HG03045 (cell line): ENCODE data around the gene ACCSL.

Experiments used
- ATAC-seq: cut with Tn5 transposase; IDR thresholded peaks from one replicate; pipeline ENCODE4 v1.9.1; 2021; ENCODE audit warnings: mild to moderate bottlenecking, moderate library complexity; ENCODE audit not compliant: unreplicated experiment

Gene ACCSL

DNA sequence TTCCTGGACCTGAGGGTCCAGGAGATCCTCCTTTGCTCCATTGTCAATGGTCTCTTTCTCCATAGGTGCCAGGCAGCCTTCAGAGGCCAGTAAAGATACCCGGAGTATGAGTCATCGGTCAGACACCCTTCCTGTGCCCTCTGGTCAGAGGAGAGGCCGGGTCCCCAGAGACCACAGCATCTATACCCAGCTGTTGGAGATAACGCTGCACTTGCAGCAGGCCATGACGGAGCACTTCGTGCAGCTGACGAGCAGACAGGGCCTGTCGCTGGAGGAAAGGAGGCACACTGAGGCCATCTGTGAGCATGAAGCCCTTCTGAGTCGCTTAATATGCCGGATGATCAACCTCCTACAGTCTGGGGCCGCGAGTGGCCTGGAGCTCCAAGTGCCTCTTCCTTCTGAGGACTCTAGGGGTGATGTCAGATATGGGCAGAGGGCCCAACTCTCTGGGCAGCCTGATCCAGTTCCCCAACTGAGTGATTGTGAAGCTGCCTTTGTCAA is at the start of gene ACCSL:
Gene ACCSL, plus strand, starts transcription at position 51 of the 501 bp plus-strand sequence. Its CDS starts 56 bp downstream, at position 107.
- no peak for ATAC-seq

DNA sequence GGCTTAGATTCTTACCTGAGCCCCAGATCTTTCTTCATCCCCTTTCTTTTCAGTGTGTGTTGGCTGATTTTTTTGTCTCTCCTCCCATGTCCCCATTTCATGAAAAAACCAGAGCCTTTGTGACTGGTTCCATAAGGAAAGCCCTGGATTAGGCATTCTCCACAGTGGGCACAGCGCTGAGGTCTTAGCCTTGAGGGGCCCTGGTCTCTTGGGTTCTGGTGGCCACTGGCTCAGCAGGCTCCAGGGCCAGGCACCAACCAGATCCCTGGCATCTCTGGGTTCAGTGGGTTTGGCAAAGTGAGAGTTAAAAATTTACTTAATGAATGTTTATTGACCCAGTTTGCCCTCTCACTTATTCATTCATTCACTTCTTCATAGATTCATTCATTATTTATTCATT is 49.5 kb upstream of the ACCSL start:
- ATAC-seq = no peak

DNA sequence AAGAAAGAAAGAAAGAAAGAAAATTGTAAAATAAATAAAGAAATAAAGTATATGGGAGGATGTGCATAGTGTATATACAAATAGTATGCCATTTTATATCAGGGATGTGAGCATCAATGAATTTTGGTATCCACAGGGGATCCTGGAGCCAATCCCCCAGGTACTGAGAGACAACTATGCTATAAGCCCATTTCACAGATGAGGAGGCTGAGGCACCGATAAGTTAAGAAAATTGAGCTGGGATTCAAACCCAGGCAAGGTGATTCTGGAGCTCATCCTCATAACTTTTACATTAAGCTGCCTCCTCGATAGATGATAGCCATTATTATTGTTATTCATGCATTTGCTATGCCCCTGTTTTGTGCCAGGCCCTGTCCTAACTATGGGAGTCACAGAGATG is 47.0 kb upstream of the ACCSL start:
- no peak for ATAC-seq

DNA sequence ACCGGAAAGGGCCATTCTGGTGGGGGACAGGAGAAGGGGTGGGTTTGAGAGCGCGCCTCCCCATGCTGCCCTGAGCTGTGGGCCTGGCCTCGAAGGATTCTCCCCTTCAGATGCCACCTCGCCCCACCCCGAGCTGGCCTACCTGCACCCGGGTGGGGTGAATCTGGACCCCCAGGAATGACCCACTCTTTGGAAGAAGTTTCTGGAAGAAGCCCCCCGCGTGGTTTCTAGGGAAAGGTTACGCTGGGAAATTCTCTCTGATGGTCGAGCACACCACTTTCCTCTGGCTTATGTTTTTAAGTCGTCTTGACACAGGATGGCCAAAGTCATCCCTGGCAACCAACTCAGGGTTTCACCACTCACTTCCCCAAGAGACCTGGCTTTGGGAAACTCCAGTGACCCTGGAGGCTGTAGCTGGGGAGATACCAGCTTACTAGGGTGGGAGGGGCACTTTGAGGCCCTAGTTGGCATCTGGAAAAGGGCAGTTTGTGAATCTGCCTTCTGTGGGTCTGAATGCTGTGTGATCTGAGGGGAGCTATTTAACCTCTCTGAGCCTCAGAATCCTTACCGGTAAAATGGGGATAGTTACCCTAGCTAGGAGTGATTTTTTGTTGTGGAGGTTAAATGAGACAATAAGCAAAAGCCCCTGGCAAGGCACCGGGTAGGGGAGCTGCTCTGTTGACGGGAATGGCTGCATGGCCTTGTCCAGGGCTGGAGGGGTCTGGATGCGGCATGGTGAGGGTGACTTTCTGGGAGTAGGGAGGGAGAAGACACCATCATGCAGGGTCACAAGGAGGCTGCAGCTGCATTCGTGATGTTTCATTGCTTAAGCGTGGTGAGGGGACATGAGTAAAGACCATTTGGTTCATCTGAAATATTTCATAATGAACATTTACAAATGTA is 45.3 kb upstream of the ACCSL start:
- ATAC-seq = no peak

DNA sequence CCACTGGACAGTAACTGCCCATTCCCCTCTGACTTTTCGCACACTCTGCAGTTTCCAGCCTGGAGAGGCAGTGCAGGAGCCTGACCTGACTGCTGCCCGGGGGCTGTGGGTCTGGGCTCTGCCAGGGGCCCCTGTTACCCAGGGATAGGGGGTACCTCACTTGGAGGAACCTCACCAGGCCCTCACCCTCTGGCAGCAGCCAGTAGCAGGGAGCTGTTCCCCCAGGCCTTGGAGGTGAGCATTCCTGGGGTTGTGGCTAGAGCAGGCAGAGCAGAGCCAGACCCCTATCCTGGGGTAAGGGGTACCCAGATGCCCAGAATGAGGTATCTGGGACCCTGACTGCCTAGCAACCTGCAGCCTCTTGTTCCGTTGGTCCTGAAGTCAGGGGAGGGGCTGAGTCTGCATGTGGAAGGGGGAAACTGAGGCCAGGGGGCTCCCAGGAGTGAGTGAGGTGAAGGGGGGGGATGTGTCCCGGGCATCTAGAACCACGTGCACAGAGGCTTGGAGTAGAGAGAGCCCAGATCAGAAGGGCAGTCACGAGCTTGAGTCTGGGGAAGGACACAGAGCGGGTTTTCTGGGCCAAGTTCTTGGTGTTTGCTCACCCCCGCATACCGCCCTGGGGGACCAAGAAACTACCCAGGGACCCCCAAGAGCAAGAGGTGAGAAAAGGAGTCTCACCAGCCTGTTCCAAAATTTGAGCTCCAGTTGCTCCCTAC is 43.9 kb upstream of the ACCSL start:
- no peak for ATAC-seq

DNA sequence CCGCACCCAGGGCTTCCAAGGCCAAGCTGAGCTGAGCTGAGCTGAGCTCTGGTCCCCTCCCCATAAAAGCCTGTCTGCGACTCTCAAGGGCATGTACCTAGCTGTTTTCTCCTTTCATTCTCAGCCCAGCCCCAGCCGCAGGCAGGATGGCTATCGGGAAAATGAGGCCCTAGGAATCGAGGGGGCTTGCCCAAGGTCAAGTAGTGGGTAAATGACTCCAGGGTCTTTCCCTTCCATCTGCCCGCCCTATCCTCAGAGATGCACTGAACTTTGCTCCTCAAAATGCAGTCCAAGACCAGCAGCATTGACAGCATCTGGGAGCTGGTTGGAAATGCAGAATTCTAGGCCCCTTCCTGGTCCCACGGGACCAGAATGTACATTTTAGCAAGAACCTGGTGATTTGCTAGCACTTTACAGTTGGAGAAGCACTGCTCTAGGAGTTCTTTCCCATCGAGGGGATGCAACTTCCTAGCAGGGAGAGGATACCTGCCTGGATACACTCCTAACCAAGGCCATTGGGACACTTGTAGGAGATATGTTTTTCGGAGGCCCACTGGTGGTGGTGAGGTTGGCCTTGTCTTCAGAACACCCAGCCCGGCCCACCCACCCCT is 43.2 kb upstream of the ACCSL start:
- no peak for ATAC-seq

DNA sequence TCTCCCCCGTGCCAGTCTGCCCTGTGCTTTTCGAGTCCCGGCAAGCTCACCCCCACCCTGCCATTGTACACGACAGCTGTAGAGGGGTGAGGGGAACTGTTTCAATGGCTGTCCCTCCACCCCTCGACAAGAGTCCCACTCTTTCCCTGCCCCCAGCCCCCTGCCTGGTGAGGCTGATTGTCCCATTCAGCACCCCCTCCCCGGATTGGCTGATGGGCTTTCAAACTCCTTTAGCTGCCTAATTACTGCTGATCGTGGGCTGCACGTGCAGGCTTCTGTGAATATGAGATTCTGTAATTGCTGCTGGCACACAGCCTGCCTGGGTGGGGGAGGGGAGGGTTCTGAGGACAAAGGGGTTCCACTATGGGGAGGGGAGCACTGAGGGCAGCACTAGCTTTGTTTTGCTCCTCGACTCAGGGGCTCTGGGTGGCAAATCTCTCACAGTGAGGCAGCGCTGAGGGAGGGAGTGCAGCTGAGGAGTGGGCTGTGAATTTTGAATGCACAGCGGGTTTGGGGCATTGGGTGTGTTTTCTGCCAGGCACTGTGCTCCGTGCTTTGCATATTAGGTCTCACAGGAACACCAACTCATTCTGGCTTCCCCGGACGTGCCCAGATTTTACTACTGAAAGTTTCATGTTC is 42.6 kb upstream of the ACCSL start:
- ATAC-seq = no peak

DNA sequence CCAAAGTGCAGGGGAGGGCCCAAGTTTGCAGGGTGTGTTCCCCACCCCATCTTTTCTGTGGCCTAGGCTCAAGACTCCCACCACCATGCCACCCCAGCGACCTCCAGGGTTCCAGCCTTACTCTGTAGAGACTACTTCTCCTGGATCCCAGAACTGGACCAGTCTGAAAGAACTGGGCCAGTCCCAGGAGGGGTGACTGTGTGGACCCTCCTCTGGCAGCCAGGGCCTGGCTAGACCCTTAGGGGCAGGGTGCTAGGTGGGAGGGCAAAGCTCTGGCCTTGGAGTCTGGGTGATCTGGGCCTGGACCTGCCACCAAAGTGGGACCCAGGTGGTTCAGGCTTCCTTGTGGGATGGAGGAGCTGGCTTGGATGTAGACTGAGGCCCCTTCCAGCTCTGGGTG is 41.8 kb upstream of the ACCSL start:
- ATAC-seq = no peak

DNA sequence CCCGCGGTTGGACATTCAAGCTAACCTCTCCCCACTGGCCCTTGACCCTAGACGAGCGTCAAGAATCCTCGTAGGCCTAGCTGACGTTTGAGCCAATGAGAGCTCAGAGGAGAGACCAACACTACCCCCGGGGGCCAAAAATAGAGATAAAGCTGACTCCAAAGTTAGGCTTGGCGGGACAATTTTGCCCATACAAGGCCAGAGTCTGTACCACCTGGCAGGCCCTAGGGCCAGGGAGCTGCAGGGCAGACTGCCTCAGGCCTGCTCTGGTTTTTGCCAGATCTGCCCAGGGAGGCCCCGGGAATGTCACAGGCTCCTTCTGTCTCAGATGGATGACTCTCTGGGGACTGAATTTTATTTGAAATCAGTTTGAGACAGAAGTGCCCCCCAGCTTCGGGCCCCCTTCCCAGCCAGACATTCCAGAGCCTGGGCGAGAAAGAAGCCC is 40.8 kb upstream of the ACCSL start:
- ATAC-seq = no peak

DNA sequence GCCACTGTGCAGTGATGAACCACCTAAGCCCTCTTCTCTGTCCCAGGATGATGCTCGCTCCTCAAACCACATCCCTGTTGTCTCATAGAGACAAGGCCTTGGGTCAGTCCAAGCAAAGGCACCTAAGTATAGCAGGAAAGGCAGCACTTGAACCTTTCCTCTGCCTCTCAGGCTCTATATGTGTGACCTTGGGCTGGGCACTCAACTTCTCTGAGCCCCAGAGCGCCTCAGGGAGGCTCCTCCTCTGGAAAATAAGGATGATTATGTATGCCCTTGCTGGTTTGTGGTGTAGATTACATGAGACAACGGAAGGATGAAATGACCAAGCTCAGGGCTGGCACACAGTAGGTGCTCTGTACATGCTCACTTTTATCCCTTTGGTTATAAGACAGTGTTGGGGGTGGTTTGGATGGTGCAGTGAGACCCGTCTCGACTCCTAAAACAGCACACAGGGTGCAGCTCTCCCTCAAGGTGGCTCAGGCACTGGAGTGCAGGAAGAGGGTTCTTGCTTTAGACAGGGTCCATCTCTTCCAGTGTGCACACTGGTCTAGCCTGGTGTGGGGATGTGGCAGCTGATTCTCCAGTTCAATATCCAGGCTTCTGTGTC is 40.2 kb upstream of the ACCSL start:
- no peak for ATAC-seq

DNA sequence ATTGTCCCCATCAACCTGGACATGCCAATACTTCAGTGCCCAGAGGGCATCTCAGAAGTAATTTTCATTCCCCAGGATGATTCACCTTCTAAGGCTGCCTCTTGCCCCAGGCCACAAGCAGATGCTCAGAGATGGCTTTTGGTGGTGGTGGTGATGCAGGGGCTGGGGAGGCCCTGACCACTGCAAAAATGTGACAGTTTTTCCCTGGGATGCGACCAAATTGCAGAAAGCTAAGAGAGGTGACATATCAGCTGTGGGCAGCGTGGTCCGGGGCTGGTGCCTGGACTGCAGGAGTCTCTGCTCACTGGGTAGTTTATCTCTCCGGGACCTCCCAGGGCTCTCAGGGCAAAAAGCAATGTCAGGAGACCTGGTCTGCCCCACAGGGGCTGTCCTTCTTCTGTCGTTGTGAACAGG is 39.7 kb upstream of the ACCSL start:
- ATAC-seq = no peak

DNA sequence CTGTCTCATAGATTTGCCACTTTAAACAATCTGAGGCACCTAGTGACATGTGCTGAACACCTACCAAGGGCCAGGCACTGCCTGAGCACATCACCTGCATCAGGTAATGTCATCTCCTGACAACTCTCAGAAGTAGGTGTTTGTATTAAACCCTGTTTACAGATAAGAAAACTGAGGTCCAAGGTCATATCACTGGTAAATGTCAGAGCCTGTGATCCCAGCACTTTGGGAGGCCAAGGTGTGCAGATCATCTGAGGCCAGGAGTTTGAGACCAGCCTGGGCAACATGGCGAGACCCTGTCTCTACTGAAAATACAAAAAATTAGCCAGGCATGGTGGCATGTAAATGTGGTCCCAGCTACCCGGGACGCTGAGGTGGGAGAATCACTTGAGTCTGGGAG is 39.1 kb upstream of the ACCSL start:
- no peak for ATAC-seq

DNA sequence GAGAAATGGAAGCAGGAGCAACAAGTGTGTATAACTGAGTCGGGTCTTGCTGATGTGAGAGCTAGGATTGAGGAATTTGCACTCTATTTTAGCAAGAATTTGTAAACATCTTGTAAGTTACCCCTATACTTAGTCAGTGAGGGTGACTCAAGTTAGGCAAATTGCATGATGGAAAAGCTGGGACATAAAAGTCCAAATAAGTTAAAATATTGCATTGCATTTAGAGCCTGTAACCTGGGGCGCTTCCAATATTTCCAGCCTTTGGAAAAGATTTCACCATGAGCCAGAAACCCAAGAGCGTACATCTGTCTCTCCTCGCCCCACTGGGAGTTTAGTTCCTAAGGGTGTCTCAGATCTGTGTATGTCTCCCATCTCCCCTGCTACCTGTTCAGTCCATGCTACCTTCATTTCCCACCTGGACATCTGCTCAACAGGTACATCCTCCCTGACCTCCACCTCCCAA is 37.0 kb upstream of the ACCSL start:
- no peak for ATAC-seq

DNA sequence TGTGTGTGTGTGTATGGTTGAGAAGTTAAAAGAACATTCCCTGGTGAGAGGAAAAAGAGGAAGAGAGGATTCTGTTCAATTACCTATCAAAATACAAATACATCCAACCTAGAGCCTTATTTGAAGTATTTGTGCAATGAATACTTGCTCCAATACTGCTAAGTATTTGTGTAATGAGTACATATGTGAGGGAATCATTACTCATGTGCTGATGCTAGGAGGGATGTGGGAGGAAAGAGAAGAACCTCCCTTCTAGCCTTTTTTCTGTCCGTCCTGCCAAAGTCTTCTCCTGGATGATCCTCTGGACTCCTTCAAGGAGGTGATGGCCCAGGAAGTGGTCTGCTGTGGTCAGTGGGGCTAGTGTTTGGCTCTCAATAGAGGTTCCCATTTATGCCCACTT is 36.0 kb upstream of the ACCSL start:
- no peak for ATAC-seq

DNA sequence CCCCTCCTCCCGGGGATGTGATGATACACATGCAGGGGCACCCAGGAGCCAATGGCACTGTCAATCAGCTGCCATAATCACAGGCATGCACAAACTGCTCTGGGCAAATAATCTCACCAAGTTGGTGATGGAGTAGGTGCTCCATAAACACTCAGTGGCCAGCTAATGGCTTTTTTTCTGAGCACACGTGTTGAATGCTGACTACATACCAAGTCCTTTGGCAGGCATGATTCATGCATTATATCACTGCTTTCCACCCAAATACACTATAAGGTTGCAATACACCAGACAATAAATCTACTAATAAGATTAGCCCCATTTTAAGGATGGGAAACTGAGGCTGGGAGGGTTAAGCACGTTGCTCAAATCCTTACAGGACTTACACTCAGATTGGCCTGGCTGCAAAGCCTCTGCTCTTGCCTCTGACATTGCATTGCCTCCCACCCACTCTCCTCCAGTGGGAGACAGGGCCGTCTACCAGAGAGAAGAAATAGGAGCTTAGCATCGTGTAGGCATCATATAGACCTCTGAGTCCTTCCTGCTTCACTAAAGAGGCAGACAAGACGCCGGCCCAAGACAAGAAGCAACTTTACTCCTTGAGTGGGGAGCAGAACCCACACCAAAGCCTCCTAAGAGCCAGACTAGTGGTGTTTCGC is 32.7 kb upstream of the ACCSL start:
- no peak for ATAC-seq

DNA sequence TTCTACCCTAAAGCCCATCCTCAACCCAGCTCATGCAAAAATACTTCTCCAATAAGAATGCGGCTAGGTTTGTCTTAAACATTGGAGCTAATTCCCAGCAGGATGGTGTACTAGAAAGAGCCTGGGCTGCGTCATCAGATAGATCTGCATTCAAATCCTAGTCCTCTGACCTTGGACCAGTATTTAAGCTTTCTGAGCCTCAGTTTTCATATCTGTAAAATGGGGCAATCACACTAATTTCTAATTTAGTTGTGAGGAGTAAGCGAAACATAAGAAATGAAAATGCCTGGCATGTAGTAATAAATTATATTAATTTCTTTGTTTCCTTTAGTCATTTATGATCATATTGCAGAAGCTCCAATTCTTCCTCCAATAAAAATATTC is 32.2 kb upstream of the ACCSL start:
- no peak for ATAC-seq

DNA sequence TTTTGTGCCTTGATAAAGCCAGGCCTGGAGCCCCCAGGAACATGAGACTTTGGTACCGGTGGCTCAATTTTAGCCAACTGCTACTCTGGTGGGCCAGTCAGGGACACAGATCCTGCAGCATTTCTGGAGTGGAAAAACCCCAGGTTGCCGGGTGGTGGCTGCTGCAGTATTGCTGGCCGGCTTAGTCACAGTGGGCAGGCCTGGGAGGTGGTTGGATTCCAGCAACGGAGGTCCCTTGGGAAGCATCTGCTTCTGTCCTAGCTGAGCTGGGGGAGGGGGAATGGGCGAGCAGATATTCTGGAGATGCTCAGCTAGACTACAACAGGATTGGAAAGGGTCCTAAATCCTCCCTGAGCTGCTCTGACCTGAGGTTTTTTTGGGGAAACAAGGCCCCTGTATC is 31.6 kb upstream of the ACCSL start:
- ATAC-seq = no peak

DNA sequence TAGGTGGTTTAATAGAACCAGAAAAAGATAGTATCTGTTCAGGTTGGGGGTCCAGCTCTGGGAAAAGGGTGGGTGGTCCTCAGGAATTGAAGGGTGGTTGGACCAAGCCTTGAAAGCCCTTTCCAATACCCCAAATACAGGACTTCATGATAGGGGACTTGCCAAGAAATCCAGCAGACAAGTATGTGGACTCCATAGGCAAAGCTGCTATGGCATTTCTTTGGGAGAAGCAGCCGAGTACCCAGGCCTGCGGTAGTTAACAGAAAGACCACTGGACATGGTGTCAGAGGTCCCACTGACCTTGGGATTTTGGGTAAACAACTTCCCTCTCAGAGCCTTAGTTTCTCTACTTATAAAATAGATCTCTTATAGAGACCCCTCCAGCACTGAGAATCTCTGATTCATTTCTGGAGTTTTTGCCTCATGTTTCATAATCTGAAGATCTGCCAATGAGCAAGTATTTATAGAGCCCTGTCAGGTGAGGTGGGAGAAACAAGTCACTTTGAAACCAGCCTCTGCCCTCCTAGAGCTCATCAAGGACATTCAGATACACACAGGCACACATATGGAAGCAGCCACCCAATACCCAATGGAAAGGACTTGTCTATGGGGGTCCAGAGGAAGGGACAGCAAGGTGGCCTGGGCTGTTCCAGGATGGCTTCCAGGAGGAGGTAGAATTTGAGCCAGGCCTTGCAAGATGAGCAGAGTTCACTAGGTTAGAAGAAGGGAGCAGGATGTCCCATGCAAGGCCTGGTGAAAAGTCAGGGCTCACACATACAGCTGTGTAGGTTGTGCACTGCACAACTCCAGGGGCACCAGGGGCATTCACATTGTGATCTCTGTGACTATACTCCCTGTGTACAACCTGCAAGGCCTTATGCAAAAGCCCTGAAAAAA is 31.0 kb upstream of the ACCSL start:
- ATAC-seq = no peak
